Measurements from ENCODE around the gene TNNI3K. TPM values are rescaled to one million over a fixed set of nuclear protein-coding genes. Genes with fewer than 3 reads are reported as not detected.
A peak's percentile ranks its signal among the peaks of the same experiment; 100 is the strongest.

TNNI3K gene
- total and polyA plus RNA-seq, 8 donors, result 0.34 to 2.2 (median 0.39) TPM; not detected in 2

GRCh38 chr1:74323937-74324473 lies 88.8 kb downstream of the TNNI3K start:
- no peak for FAIRE-seq

GRCh38 chr1:74324684-74325448 lies 89.7 kb downstream of the TNNI3K start:
- DNase-seq, result peak in 1 of 6 donors; percentile 6
- intact Hi-C loops (cut with DNase I), result no loop called here
- no peak for FAIRE-seq
- Histone ChIP-seq H3K4me3 (no peak overlapping the region), H3K36me3 (no peaks in the 10 kb centered on the region), H3K9me3 (no peaks in the 10 kb centered on the region), H3K27me3 (no peaks in the 10 kb centered on the region), H3K4me1 (peaks cover 0 to 4% (median 0%) of the 10 kb centered on the region in 3 donors), H3K27ac (no peak overlapping the region)
- TF ChIP-seq CTCF (IDR thresholded peaks at IDR 0.05), result no peak
- WGBS, 2 donors, result 68 to 73% methylated on average over 6 of the region's 6 CpGs
- no peak for ATAC-seq

More at GRCh38 chr1:74323937-74324473, 88.8 kb downstream of the TNNI3K start:
- intact Hi-C loops (cut with DNase I), result no loop called here
- H3K36me3 ChIP-seq, result no peaks in the 10 kb centered on the region
- 28 to 39% methylated on average over 1 of the region's 1 CpG for WGBS, 2 donors
- DNase-seq (no peak), ATAC-seq (peak in 1 of 4 donors; percentile 32)
- no peak overlapping the region for H3K4me3 ChIP-seq
- no peaks in the 10 kb centered on the region for H3K9me3 ChIP-seq
- no peak overlapping the region for H3K27ac ChIP-seq
- no peak for TF ChIP-seq CTCF (IDR thresholded peaks at IDR 0.05)
- H3K4me1 ChIP-seq, result peaks cover 0 to 4% (median 0%) of the 10 kb centered on the region in 3 donors
- no peaks in the 10 kb centered on the region for H3K27me3 ChIP-seq

GRCh38 chr1:74328851-74329250 lies 93.7 kb downstream of the TNNI3K start:
- ATAC-seq (no peak), DNase-seq (no peak), FAIRE-seq (no peak)
- Histone ChIP-seq H3K36me3 (no peaks in the 10 kb centered on the region), H3K4me3 (no peak overlapping the region), H3K27ac (no peak overlapping the region), H3K4me1 (peaks cover 0 to 1% (median 0%) of the 10 kb centered on the region in 3 donors), H3K9me3 (no peaks in the 10 kb centered on the region), H3K27me3 (no peaks in the 10 kb centered on the region)
- intact Hi-C loops (cut with DNase I), result no loop called here
- no peak for TF ChIP-seq CTCF (IDR thresholded peaks at IDR 0.05)

- Histone ChIP-seq H3K36me3 (no peaks in the 10 kb centered on the region), H3K27ac (no peak overlapping the region), H3K4me3 (no peak overlapping the region), H3K9me3 (no peaks in the 10 kb centered on the region), H3K27me3 (no peaks in the 10 kb centered on the region), H3K4me1 (no peaks in the 10 kb centered on the region)
- FAIRE-seq (no peak), DNase-seq (no peak), ATAC-seq (no peak)
- TF ChIP-seq CTCF (IDR thresholded peaks at IDR 0.05), result no peak
- 80 to 87% methylated on average over 2 of the region's 2 CpGs for WGBS, 2 donors
- intact Hi-C loops (cut with DNase I), result no loop called here
Observed at GRCh38 chr1:74333244-74333643, 98.1 kb downstream of the TNNI3K start.

- intact Hi-C loops (cut with DNase I), result no loop called here
- Histone ChIP-seq H3K36me3 (no peaks in the 10 kb centered on the region), H3K9me3 (no peaks in the 10 kb centered on the region), H3K4me1 (no peaks in the 10 kb centered on the region), H3K27me3 (no peaks in the 10 kb centered on the region), H3K4me3 (no peak overlapping the region), H3K27ac (no peak overlapping the region)
- no peak for TF ChIP-seq CTCF (IDR thresholded peaks at IDR 0.05)
- no peak for ATAC-seq
- DNase-seq, result no peak
- FAIRE-seq, result no peak
Observed at GRCh38 chr1:74334147-74334546, 99.0 kb downstream of the TNNI3K start.
